Spleen (tissue), 7 donors: ENCODE data around the gene REC8.

ENCODE experiments used
- POLR2A ChIP-seq, 3 donors: fragments of 450-650 bp; IDR thresholded peaks; one replicate each; pipeline ENCODE4 v1.5.1; 2017; ENCODE audit warnings: antibody characterized with exemption in 3 of 3, mild to moderate bottlenecking in 1 of 3
- POLR2AphosphoS5 ChIP-seq, 3 donors: sonication (generic); formaldehyde crosslinking; IDR thresholded peaks; one replicate each; pipeline ENCODE4 v1.5.1; 2017; ENCODE audit warnings: antibody characterized with exemption in 3 of 3
- TF ChIP-seq, protein P1 (sequence below), 11 experiments: fragments of 200-600 bp in 7 of 11; fragments of 450-650 bp in 4 of 11; sonication (generic) in 4 of 11; IDR thresholded peaks in 8 of 11; conservative IDR thresholded peaks in 3 of 11; 1 replicate in 7 of 11; 2 replicates in 4 of 11; pipeline versions ENCODE4 v1.4.0 to v1.8.0; 2016 to 2021; ENCODE audit warnings: antibody characterized with exemption in 11 of 11, inconsistent platforms in 4 of 11, mild to moderate bottlenecking in 1 of 11
- donor health status: DM: no; HTN: no; CAD: no; lungs with moderate emphysema.
- donor health status: DM: no; HTN: no; CAD: no.
- donor health status: DM: no; HTN: no; CAD: no.

DNA sequence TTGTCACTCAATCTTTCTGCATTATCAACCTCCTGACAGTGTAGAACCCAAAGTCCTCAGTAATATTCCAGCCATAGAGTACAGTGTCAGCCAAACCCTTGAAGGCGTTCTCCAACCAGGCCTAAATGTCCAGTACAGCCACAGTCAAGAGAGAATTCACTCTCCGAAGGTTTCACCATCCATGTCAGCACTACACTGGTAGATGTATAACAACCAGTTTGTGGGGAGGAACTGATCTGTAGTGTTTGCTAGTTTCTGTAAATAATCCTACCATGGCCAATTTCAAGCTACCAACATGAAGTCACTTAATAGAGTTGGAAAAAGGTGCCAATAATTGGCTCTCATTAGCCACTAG lies 44.4 kb downstream of the REC8 start:
- TF ChIP-seq, protein P1, sequence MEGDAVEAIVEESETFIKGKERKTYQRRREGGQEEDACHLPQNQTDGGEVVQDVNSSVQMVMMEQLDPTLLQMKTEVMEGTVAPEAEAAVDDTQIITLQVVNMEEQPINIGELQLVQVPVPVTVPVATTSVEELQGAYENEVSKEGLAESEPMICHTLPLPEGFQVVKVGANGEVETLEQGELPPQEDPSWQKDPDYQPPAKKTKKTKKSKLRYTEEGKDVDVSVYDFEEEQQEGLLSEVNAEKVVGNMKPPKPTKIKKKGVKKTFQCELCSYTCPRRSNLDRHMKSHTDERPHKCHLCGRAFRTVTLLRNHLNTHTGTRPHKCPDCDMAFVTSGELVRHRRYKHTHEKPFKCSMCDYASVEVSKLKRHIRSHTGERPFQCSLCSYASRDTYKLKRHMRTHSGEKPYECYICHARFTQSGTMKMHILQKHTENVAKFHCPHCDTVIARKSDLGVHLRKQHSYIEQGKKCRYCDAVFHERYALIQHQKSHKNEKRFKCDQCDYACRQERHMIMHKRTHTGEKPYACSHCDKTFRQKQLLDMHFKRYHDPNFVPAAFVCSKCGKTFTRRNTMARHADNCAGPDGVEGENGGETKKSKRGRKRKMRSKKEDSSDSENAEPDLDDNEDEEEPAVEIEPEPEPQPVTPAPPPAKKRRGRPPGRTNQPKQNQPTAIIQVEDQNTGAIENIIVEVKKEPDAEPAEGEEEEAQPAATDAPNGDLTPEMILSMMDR (IDR thresholded peaks at IDR 0.05 in 8 of 11, conservative IDR thresholded peaks at IDR 0.05 in 3 of 11): no peak
- TF ChIP-seq POLR2A (IDR thresholded peaks at IDR 0.05): no peak
- TF ChIP-seq POLR2AphosphoS5 (IDR thresholded peaks at IDR 0.05): no peak
